ENCODE measurements around the gene FAT1. TPM values are rescaled to one million over a fixed set of nuclear protein-coding genes. Genes with fewer than 3 reads are reported as not detected.

Gene FAT1
- total and polyA plus RNA-seq, 2 donors (not counting 1 experiment from before 2014, with no cell fraction given): 0.07 to 0.15 TPM

- Histone ChIP-seq H3K36me3 (replicated peaks in 1 of 2; ENCODE audit: control extremely low read depth in 1 of 2, control insufficient read depth in 1 of 2, extremely low read depth in 1 of 2, insufficient read depth in 2 of 2, low read length in 1 of 2) (no peaks in the 10 kb centered on the region), H3K4me3 (ENCODE audit: control extremely low read depth in 1 of 5, extremely low read depth in 1 of 5, insufficient read depth in 1 of 5, low read depth in 2 of 5, low read length in 4 of 5) (no peak overlapping the region), H4K20me1 (ENCODE audit: control insufficient read depth, insufficient read depth, low read length, poor library complexity, severe bottlenecking) (no peaks in the 10 kb centered on the region), H3K9me3 (ENCODE audit: control extremely low read depth in 1 of 3, control insufficient read depth in 2 of 3, insufficient read depth in 1 of 3, low read length in 2 of 3) (peaks cover 0 to 7% (median 0%) of the 10 kb centered on the region in 3 donors), H3K27me3 (replicated peaks in 1 of 4; ENCODE audit: control extremely low read depth in 1 of 4, control insufficient read depth in 3 of 4, insufficient read depth in 4 of 4, low read length in 3 of 4) (no peaks in the 10 kb centered on the region), H3K9ac (ENCODE audit: low read length) (no peak overlapping the region), H3K4me2 (replicated peaks; ENCODE audit: low read depth, low read length, poor library complexity, severe bottlenecking) (no peak overlapping the region), H3K27ac (ENCODE audit: low read length in 2 of 2) (no peak overlapping the region), H2AFZ (ENCODE audit: insufficient read depth, low read depth, low read length, poor library complexity, severe bottlenecking) (no peak overlapping the region), H3K4me1 (ENCODE audit: control insufficient read depth in 2 of 2, insufficient read depth in 2 of 2, low read length in 2 of 2) (no peaks in the 10 kb centered on the region), H3K79me2 (ENCODE audit: control insufficient read depth, insufficient read depth, low read length) (no peaks in the 10 kb centered on the region)
- DNase-seq (no peak), ATAC-seq (ENCODE audit: low read depth) (no peak)
- no peak for TF ChIP-seq CTCF (IDR thresholded peaks at IDR 0.05)
- TF ChIP-seq EZH2 (IDR thresholded peaks at IDR 0.05; ENCODE audit: borderline replicate concordance, insufficient read depth, low read depth, low read length, poor library complexity, severe bottlenecking): no peak
- H3K9me3 Mint-ChIP-seq (ENCODE audit: insufficient read depth): peaks cover 3% of the 10 kb centered on the region
- no peaks in the 10 kb centered on the region for H3K4me1 Mint-ChIP-seq
- H3K27me3 Mint-ChIP-seq: no peaks in the 10 kb centered on the region
- intact Hi-C loops (cut with micrococcal nuclease): no loop called here
- 82% methylated on average over 2 of the region's 7 CpGs for WGBS (ENCODE audit: insufficient coverage)
- CTCF ChIA-PET: interaction anchor here (1.8 kb wide), 1 partner anchor 17 kb away, joined by 5 read pairs; no protein-coding TSS in a partner anchor
- POLR2A ChIA-PET: no interaction called here
- H3K27ac Mint-ChIP-seq: no peak overlapping the region
- no peak overlapping the region for H3K4me3 Mint-ChIP-seq
Observed at GRCh38 chr4:186604124-186604807, 119.4 kb downstream of the FAT1 start.

GRCh38 chr4:186602978-186603377 is 120.7 kb downstream of the FAT1 start:
- no peak for ATAC-seq (ENCODE audit: low read depth)
- no peaks in the 10 kb centered on the region for H3K4me1 ChIP-seq (ENCODE audit: control insufficient read depth in 2 of 2, insufficient read depth in 2 of 2, low read length in 2 of 2)
- Mint-ChIP-seq H3K4me1 (no peaks in the 10 kb centered on the region), H3K4me3 (no peak overlapping the region), H3K9me3 (ENCODE audit: insufficient read depth) (peaks cover 2% of the 10 kb centered on the region), H3K27ac (no peak overlapping the region), H3K27me3 (no peaks in the 10 kb centered on the region)
- no peak overlapping the region for H3K27ac ChIP-seq (ENCODE audit: low read length in 2 of 2)
- H3K9ac ChIP-seq (ENCODE audit: low read length): no peak overlapping the region
- DNase-seq: no peak
- H3K36me3 ChIP-seq (replicated peaks in 1 of 2; ENCODE audit: control extremely low read depth in 1 of 2, control insufficient read depth in 1 of 2, extremely low read depth in 1 of 2, insufficient read depth in 2 of 2, low read length in 1 of 2): no peaks in the 10 kb centered on the region
- no peaks in the 10 kb centered on the region for H3K79me2 ChIP-seq (ENCODE audit: control insufficient read depth, insufficient read depth, low read length)
- H3K9me3 ChIP-seq (ENCODE audit: control extremely low read depth in 1 of 3, control insufficient read depth in 2 of 3, insufficient read depth in 1 of 3, low read length in 2 of 3): peaks cover 0 to 7% (median 0%) of the 10 kb centered on the region in 3 donors
- no peaks in the 10 kb centered on the region for H3K27me3 ChIP-seq (replicated peaks in 1 of 4; ENCODE audit: control extremely low read depth in 1 of 4, control insufficient read depth in 3 of 4, insufficient read depth in 4 of 4, low read length in 3 of 4)
- POLR2A ChIA-PET: no interaction called here
- no peak overlapping the region for H3K4me2 ChIP-seq (replicated peaks; ENCODE audit: low read depth, low read length, poor library complexity, severe bottlenecking)
- H4K20me1 ChIP-seq (ENCODE audit: control insufficient read depth, insufficient read depth, low read length, poor library complexity, severe bottlenecking): no peaks in the 10 kb centered on the region
- no peak overlapping the region for H3K4me3 ChIP-seq (ENCODE audit: control extremely low read depth in 1 of 5, extremely low read depth in 1 of 5, insufficient read depth in 1 of 5, low read depth in 2 of 5, low read length in 4 of 5)
- CTCF ChIA-PET: interaction anchor here (1.8 kb wide), 1 partner anchor 16 kb away, joined by 5 read pairs; no protein-coding TSS in a partner anchor
- TF ChIP-seq EZH2 (IDR thresholded peaks at IDR 0.05; ENCODE audit: borderline replicate concordance, insufficient read depth, low read depth, low read length, poor library complexity, severe bottlenecking): no peak
- TF ChIP-seq CTCF (IDR thresholded peaks at IDR 0.05): no peak
- intact Hi-C loops (cut with micrococcal nuclease): no loop called here
- H2AFZ ChIP-seq (ENCODE audit: insufficient read depth, low read depth, low read length, poor library complexity, severe bottlenecking): no peak overlapping the region
- WGBS (ENCODE audit: insufficient coverage): 98% methylated on average over 4 of the region's 9 CpGs
